Omental fat pad (tissue), 4 donors: Measurements from ENCODE around the gene ASAP2. TPM values are rescaled to one million over a fixed set of nuclear protein-coding genes. Genes with fewer than 3 reads are reported as not detected.
"Not testable (repeated sequence)": the region's sequence is repeated elsewhere in the genome, so short reads cannot be mapped to it uniquely, and the experiment has no call there.

Source experiments
- ATAC-seq: fragments of 150-250 bp; one replicate; pipeline ENCODE4 v1.9.1; 2016; ENCODE audit warnings: mild to moderate bottlenecking, moderate library complexity; ENCODE audit not compliant: low FRiP score
- DNase-seq: peaks from one replicate; pipeline ENCODE4 v3.0.0-alpha.2; 2019; ENCODE audit warnings: low spot score
- CTCF ChIP-seq, 3 donors: fragments of 450-650 bp; IDR thresholded peaks; one replicate each; pipeline ENCODE4 v1.5.1; 2016 to 2017; ENCODE audit warnings: antibody characterized with exemption in 3 of 3, mild to moderate bottlenecking in 3 of 3, moderate library complexity in 2 of 3
- total RNA-seq, 4 donors: library from RNA; depleted of rRNA; stranded (reverse); fragments of >200 nt; gene quantifications; one replicate each; pipeline ENCODE4 v1.1.0, GENCODE V29; 2016

Gene ASAP2
- total RNA-seq, 4 donors from 2014 or later: 16.8 to 57.4 (median 22.8) TPM

- DNase-seq: no peak
- TF ChIP-seq CTCF (IDR thresholded peaks at IDR 0.05): no peak
- no peak for ATAC-seq
These were observed 190.6 kb downstream of the ASAP2 start for GRCh38 chr2:9397201-9397600.

GRCh38 chr2:9398251-9398650, 191.6 kb downstream of the ASAP2 start:
- ATAC-seq, DNase-seq: not testable (repeated sequence)

GRCh38 chr2:9398881-9399780, 192.5 kb downstream of the ASAP2 start:
- no peak for ATAC-seq
- TF ChIP-seq CTCF (IDR thresholded peaks at IDR 0.05): no peak
- DNase-seq: no peak

- no peak for TF ChIP-seq CTCF (IDR thresholded peaks at IDR 0.05)
- DNase-seq (no peak), ATAC-seq (no peak)
These were observed 193.9 kb downstream of the ASAP2 start for GRCh38 chr2:9400268-9401058.

- ATAC-seq: no peak
- no peak for TF ChIP-seq CTCF (IDR thresholded peaks at IDR 0.05)
- no peak for DNase-seq
These were observed 194.5 kb downstream of the ASAP2 start for GRCh38 chr2:9401059-9401547.

GRCh38 chr2:9401646-9402371, 195.2 kb downstream of the ASAP2 start:
- ATAC-seq (no peak), DNase-seq (no peak)
- TF ChIP-seq CTCF (IDR thresholded peaks at IDR 0.05): no peak

- ATAC-seq (no peak), DNase-seq (no peak)
- no peak for TF ChIP-seq CTCF (IDR thresholded peaks at IDR 0.05)
These were observed 197.3 kb downstream of the ASAP2 start for GRCh38 chr2:9403924-9404323.
